Nephron (organoid): ENCODE data around the gene CCND1.

Experiments used
- H3K27ac Mint-ChIP-seq, 3 experiments: 2 replicates each; pipeline ENCODE4 v1.8.0; 2020; ENCODE audit warnings: mixed read lengths in 3 of 3, mild to moderate bottlenecking in 2 of 3, moderate library complexity in 1 of 3
- H3K27me3 Mint-ChIP-seq: 2 replicates; pipeline ENCODE4 v1.8.0; 2021; ENCODE audit warnings: low read depth, mild to moderate bottlenecking, moderate library complexity, mixed read lengths
- H3K36me3 Mint-ChIP-seq: 2 replicates; pipeline ENCODE4 v1.8.0; 2020; ENCODE audit warnings: low read depth, mixed read lengths
- H3K4me1 Mint-ChIP-seq: 2 replicates; pipeline ENCODE4 v1.8.0; 2020; ENCODE audit warnings: mixed read lengths
- H3K4me3 Mint-ChIP-seq, 3 experiments: 2 replicates each; pipeline ENCODE4 v1.8.0; 2020; ENCODE audit warnings: mild to moderate bottlenecking in 3 of 3, mixed read lengths in 3 of 3, moderate library complexity in 2 of 3
- H3K9me3 Mint-ChIP-seq: 2 replicates; pipeline ENCODE4 v1.8.0; 2020; ENCODE audit warnings: mixed read lengths
- CTCF ChIP-seq, 3 experiments: fragments of 200-600 bp; sonication (generic); IDR thresholded peaks; one replicate each; pipeline ENCODE4 v1.5.0; 2021; ENCODE audit warnings: antibody characterized with exemption in 3 of 3; ENCODE audit not compliant: unreplicated experiment in 3 of 3

CCND1 gene

GRCh38 chr11:69644071-69644961 is 3.4 kb downstream of the CCND1 start:
- Mint-ChIP-seq H3K36me3 (peaks cover 11% of the 10 kb centered on the region), H3K4me1 (peaks cover 20% of the 10 kb centered on the region), H3K4me3 (peak overlapping the region; percentile 84 to 91 (median 88)), H3K27me3 (peaks cover 29% of the 10 kb centered on the region), H3K9me3 (no peaks in the 10 kb centered on the region), H3K27ac (peak overlapping the region; percentile 84 to 95 (median 88))
- peak in 2 of 3 experiments; percentile 38 to 39 for TF ChIP-seq CTCF (IDR thresholded peaks at IDR 0.05; ENCODE audit: unreplicated experiment in 3 of 3)

- no peak for TF ChIP-seq CTCF (IDR thresholded peaks at IDR 0.05; ENCODE audit: unreplicated experiment in 3 of 3)
- Mint-ChIP-seq H3K4me3 (peak overlapping the region in 1 of 3 experiments; percentile 35), H3K9me3 (no peaks in the 10 kb centered on the region), H3K4me1 (peaks cover 19% of the 10 kb centered on the region), H3K27me3 (peaks cover 21% of the 10 kb centered on the region), H3K36me3 (peaks cover 13% of the 10 kb centered on the region), H3K27ac (peak overlapping the region in 1 of 3 experiments; percentile 40)
Measured at GRCh38 chr11:69644962-69645675, 4.2 kb downstream of the CCND1 start.

- H3K9me3 Mint-ChIP-seq = no peaks in the 10 kb centered on the region
- peaks cover 13% of the 10 kb centered on the region for H3K27me3 Mint-ChIP-seq
- peak overlapping the region in 2 of 3 experiments; percentile 40 to 49 for H3K27ac Mint-ChIP-seq
- H3K36me3 Mint-ChIP-seq = peaks cover 13% of the 10 kb centered on the region
- TF ChIP-seq CTCF (IDR thresholded peaks at IDR 0.05; ENCODE audit: unreplicated experiment in 3 of 3) = no peak
- H3K4me3 Mint-ChIP-seq = no peak overlapping the region
- H3K4me1 Mint-ChIP-seq = peaks cover 11% of the 10 kb centered on the region
Measured at GRCh38 chr11:69645801-69646492, 5.0 kb downstream of the CCND1 start.

GRCh38 chr11:69646493-69647389 is 5.8 kb downstream of the CCND1 start:
- no peaks in the 10 kb centered on the region for H3K9me3 Mint-ChIP-seq
- no peak overlapping the region for H3K27ac Mint-ChIP-seq
- no peak overlapping the region for H3K4me3 Mint-ChIP-seq
- H3K36me3 Mint-ChIP-seq = peaks cover 18% of the 10 kb centered on the region
- H3K4me1 Mint-ChIP-seq = peaks cover 8% of the 10 kb centered on the region
- no peak for TF ChIP-seq CTCF (IDR thresholded peaks at IDR 0.05; ENCODE audit: unreplicated experiment in 3 of 3)
- H3K27me3 Mint-ChIP-seq = peaks cover 7% of the 10 kb centered on the region

GRCh38 chr11:69647390-69647748 is 6.4 kb downstream of the CCND1 start:
- Mint-ChIP-seq H3K4me1 (peaks cover 8% of the 10 kb centered on the region), H3K27ac (no peak overlapping the region), H3K9me3 (no peaks in the 10 kb centered on the region), H3K27me3 (peaks cover 7% of the 10 kb centered on the region), H3K36me3 (peaks cover 23% of the 10 kb centered on the region), H3K4me3 (no peak overlapping the region)
- TF ChIP-seq CTCF (IDR thresholded peaks at IDR 0.05; ENCODE audit: unreplicated experiment in 3 of 3) = no peak
